ENCODE results near the gene CBR4. TPM values are rescaled to one million over a fixed set of nuclear protein-coding genes. Genes with fewer than 3 reads are reported as not detected.

The CBR4 gene
- 14.4 and 16.6 TPM in 2 replicates for total RNA-seq

GRCh38 chr4:169010125-169011023 lies at the start of gene CBR4:
TSS of gene CBR4 (minus strand) at chr4:169010255. CDS start at chr4:169010089, 166 bp downstream.

